ENCODE results near the gene HLA-F. TPM values are rescaled to one million over a fixed set of nuclear protein-coding genes. Genes with fewer than 3 reads are reported as not detected.

The HLA-F gene
- total RNA-seq = 6.8 TPM in 2 replicates
- 4.2 TPM for polyA plus RNA-seq (2012)

DNA sequence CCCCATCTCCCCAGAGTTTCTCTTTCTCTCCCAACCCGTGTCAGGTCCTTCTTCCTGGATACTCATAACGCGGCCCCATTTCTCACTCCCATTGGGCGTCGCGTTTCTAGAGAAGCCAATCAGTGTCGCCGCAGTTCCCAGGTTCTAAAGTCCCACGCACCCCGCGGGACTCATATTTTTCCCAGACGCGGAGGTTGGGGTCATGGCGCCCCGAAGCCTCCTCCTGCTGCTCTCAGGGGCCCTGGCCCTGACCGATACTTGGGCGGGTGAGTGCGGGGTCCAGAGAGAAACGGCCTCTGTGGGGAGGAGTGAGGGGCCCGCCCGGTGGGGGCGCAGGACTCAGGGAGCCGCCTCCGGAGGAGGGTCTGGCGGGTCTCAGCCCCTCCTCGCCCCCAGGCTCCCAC is at the start of gene HLA-F:
Gene HLA-F, plus strand, starts transcription at position 173 of the 404 bp plus-strand sequence. Its CDS starts 30 bp downstream, at position 203.
- DNase-seq (ENCODE audit: low read depth) = peak; percentile 86

DNA sequence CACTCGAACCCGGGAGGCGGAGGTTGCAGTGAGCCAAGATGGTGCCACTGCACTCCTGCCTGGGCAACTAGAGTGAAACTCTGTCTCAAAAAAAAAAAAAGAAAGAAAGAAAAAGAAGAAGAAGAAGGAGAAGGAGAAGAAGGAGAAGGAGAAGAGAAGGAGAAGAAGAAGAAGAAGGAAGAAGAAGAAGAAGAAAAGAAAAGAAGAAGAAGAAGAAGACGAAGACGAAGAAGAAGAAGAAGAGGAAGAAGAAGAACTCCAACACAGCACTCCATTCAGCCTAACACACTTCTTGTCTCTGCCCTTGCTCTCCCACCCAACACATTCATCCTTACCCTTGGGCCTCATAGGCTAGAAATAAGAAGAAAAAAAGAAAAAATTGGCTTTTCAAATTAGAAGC is 49.2 kb upstream of the HLA-F start:
- DNase-seq (ENCODE audit: low read depth) = no peak

DNA sequence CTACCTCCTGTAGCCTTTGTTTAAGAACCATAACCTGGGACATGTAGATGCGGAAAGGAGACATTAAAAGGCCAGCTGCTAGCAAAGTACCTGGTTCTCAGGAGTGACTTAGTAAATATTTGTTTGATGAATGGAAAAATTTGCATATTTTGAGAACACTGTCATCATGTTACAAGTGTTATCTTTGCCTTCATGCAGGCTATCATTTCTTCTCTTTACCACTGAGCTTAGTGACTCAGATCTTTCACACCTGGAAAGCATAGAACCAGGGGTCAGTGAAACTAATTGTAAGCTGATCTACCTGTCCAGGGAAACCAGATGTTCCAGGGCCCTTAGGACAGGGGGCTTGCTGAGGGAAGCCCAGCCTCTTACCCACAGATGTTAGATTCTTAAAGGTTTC is 47.7 kb upstream of the HLA-F start:
- no peak for DNase-seq (ENCODE audit: low read depth)

DNA sequence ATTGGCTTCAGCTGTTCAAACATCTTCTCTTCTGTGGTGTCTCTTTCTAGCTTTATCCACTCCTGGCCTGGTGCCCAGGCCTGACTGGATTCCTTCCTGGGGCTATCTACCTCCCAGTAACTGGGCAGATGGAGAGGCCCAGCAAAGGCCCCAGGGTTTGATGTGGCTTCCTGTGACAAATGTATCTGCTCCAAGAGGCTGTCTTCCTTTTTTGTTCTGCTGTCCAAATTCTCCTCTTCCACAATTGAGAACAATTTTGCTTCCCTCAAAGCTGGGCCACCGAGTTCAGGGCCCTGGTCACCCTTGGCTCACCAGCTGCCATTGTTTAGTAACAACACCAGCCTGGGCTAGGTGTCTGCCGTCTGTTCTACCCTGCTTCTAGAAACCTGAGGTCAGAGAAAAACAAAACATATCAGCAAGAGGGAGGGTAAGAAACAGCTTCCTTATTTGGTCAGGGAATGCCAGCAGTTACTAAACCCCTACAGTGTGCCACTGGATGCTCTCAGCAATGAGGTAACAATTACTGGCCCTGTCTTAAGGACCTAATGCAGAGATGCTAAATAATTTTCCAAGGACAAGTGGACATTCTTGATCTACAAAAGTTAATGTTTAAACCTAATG is 46.1 kb upstream of the HLA-F start:
- DNase-seq (ENCODE audit: low read depth) = peak; percentile 29

DNA sequence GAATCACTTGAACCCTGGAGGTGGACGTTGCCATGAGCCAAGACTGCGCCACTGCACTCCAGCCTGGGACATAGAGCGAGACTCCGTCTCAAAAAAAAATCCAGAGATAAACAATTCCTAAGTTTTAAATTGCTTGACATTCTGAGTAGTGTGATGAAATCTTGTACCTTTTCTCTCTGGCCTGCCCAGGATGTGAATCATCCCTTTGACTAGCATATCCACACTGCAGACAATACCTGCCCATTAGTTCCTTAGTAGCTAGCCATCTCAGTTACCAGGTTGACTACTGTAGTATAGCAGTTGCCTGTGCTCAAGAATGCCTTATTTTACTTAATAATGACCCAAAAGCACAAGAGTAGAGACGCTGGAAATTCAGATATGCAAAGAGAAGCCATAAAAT is 45.1 kb upstream of the HLA-F start:
- no peak for DNase-seq (ENCODE audit: low read depth)

DNA sequence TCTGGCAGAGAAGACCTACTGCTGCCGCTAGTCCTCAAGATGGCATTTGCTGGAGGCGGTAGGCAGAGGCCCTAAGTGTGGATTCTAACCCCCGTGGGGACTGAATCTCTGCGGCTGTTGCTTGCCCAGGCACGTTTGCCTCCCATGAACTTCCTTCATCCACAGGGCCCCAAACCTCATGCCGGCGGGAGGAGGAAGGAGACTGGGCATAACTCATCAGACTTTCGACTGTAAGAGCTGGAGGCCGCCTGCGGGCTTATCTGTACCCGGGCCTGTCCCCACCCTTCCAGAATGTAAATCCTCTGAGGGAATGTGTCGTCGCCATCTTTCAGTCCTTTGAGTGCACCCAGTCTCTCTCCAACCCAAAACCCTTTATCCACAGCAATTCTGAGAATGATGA is 43.3 kb upstream of the HLA-F start:
- DNase-seq (ENCODE audit: low read depth) = no peak

DNA sequence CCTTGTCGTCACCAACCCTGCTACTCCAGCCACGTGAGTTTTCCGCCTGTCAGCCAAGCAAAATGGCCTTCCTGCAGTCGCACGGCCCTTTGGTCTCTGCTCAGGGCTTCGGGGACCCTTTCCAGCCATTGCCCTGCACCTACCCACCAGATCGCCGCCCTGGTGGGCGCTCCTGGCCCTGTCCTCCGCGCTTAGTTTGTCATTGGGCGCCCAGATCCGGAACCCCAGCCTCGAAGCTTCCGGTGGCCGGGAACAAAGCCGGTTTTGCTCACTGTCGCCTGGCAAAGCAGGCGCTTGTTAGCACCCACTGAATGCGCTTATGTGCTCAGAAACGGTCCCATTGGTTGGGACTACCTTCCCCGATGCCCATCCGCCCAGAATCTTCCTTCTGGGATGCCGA is 42.8 kb upstream of the HLA-F start:
- DNase-seq (ENCODE audit: low read depth) = no peak

DNA sequence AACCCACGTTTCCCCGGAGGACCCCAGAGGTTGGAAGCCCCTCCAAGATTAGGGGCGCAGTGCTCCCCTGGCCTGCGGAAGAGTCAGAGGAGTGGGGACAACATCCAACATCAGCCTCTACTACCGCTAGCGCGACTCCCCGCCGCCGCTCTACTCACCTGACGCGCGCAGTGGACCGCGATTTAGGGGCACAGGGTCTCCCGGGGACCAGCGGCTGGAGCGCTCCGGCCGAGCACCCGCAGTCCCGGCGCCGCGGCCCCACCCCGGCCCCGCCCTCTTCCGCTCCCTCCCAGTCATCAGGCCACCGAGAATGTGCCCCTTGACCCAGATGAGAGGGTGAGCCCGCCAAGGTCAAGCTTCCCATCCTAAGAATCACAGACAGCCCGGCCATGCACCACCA is 42.3 kb upstream of the HLA-F start, which contains the start of gene ZFP57:
Gene ZFP57, minus strand, starts transcription at position 249 of the 400 bp plus-strand sequence. CDS start 4,149 bp downstream, outside the sequence.
- DNase-seq (ENCODE audit: low read depth) = no peak

DNA sequence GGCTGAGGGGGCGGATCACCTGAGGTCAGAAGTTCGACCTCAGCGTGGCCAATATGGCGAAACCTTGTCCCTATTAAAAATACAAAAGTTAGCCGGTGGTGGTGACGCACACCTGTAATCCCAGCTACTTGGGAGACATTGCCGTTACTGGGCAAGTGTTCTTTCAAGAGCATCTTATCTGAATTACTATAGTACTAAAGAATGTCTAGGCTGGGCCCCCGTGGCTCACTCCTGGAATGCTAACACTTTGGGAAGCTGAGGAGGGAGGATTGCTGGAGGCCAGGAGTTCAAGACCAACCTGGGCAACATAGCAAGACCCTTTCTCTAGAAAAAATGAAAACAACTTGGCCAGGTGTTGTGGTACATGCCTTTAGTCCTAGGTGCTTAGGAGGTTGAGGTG is 41.4 kb upstream of the HLA-F start:
- DNase-seq (ENCODE audit: low read depth) = no peak

DNA sequence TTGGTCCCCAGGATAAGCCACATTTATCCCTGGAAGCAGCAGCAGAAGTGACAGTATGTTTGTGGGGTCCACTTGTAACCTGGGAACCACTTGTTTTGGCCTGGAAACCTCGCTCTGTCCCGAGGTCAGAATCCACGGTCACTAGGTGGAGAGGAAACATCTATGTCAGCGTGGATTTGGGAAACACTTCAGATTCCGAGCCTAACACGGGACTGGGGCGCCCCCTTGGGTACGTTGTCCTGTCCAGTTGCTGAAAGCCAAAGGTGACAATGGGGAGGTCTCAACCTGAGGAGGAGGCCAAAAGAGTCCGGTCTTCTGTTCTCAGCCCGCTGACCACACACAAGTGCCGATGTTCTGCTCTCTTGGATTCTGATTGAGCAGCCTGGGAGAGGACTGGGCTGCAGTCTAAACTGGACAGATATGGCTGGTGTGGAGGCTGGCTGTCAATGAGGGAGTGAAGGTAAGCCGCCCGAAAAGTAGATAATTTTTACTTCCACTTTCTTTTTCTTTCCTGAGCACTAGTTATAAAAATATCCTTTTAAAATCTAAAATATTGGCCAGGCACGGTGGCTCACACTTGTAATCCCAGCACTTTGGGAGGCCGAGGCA is 37.4 kb upstream of the HLA-F start:
- no peak for DNase-seq (ENCODE audit: low read depth)

DNA sequence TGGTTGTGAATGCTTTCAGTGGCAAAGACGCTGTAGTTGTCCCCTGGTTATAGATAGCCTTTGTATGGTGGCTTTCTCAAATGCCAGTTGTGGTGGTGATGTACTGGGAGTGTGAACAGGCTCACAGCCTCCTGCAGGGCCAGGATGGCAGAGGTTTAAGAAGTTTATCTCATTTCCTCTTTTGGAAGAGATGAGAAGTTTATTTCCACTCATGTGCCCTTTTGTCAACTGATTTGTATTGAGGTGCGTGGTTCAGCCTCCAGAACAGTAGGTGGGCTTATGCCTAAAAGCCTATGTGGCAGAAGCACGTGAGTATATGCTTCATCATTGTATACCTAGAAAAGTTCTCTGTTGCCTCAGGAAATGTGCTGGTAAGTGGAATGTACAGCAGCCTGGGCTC is 28.6 kb upstream of the HLA-F start:
- no peak for DNase-seq (ENCODE audit: low read depth)

DNA sequence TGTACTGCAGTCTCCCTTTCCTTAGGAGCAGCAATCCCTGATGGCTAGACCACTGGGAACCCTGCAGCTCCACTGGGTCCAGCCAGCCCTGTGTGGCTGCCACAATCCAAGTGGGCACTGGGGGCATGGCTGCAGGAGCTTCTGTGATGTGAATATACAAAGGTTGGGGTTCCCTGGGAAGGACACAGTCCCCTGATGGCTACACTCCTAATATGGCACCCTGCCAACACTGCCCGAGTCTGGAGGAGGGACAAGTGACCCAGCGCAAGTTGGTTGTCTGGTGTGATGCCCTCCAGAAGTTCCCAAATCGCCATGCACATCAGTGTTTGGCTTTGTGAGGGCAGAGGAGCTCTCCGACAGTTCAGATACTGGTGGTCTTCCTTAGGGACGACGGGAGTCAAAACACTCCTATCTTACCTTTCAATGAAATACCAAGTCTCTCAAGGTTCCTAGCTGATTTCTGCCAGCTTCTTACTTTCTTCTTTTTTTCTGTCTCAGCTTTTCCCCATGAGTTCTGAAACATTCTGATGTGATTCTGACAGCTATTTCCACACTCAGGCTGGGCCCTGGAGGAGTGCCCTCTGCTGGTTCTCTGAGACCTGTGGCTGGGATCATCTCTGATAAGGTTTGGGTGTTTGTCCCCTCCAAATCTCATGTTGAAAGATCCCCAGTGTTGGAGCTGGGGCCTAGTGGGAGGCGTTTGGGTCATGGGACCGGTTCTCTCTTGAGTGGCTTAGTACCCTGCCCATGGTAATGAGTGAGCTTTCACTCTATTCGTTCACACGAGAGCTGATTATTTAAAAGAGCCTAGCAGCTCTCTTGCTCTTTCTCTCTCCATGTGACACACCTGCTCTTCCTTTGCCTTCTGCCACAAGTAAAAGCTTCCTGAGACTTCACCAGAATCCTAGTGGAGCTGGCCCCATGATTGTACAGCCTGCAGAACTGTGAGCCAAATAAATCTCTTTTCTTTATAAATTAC is 26.8 kb upstream of the HLA-F start:
- peak; percentile 13 for DNase-seq (ENCODE audit: low read depth)

DNA sequence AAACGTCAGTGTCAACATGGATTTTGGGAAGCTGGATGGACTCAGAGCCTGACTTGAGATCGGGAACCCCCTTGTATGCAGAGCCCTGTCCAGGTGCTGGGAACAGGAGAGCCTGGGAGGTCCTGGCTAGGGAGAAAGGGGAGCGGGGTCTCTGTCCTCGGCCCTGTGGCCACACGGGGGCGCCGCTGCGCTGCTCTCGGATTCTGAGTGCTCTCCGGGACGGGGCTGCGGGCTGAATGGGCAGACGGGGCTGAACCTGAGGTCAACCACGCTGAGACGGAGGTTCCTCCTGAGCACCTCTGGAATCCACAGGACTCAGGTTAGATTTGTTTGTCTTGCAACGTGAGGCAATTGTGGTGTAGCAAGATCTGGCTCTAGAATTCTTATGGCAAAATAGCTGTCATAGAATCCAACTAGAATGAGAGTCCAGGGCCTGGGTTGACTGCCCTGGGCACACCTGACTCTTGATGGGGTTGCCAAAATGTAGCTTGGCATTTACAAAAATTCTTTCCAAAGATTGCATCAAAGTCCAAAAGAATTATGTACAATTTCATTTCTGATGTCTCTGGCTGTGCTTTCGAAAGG is 20.6 kb upstream of the HLA-F start:
- peak; percentile 17 for DNase-seq (ENCODE audit: low read depth)

DNA sequence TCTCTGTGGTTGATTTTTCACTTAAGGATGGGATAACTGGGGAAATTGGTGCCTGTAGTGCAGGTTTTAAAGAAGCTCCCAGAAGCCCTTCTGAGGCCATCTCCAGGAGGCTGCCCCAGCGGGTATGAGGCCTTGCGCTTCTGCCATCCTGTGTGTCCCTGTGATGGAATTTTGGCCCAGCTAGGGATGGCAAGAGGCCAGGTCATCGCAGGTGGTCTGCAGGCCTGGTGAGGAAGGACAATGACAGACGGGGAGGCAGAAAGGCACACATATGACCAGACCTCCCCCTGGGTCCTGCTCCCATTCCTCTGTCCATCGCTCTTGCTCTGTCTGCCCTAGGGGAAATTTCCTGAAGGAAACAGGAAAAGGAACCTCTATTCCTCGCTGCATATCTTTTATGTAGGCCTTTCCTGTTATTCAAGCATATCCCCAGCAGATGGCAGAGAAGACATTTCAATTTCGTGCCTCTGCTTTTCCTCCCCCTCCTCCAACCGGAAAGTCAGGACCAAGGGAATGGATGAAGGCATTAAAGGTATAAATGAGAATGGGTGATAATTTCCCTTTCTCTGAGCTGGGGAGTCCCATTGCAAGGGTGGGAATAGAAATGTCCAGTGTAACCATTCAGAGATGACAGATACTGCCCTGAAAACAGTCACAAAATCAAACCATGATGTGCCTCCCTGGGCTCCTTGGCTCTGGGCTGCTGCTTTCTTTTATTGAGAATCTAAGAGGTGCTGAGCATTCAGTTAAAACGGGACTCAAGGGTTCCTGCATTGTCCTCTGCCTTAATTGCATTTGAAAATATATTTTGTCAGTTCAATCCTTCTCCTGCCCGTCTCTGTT is 17.6 kb upstream of the HLA-F start:
- peak; percentile 66 for DNase-seq (ENCODE audit: low read depth)

DNA sequence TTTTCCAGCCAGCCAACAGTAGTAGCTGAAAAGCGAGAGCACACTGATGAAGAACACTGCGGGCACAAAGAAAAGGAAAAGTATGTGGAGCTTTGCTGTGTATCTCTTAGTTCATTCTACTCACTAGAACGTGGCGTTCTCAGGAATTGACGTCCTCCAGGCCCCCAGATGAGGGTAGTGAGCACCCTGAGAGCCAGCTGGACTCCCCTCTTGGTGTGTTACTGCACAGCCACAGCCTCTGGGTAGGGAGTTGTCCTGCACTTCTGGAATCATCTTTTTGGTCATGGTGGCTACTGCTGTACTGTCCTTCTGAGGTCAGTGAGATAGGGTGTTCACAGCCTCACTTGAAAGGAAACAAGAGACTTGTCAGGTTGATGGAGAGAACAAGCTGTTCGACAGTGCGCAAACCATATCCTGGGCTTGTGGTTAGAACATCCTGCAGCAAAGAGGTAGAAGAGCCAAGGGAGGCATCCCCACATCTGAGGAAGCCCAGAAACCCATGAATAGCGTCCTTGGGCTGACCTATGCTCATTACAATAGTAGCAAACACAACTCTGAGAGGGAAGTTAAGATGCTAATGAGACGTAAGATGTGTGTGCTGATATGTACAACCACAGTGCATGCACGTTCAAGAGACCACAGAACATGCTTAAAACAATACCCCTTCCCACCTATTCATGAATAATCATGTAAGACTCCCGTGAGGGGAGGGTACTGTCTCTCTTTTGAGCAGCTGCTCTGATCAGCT is 14.6 kb upstream of the HLA-F start:
- peak; percentile 30 for DNase-seq (ENCODE audit: low read depth)

DNA sequence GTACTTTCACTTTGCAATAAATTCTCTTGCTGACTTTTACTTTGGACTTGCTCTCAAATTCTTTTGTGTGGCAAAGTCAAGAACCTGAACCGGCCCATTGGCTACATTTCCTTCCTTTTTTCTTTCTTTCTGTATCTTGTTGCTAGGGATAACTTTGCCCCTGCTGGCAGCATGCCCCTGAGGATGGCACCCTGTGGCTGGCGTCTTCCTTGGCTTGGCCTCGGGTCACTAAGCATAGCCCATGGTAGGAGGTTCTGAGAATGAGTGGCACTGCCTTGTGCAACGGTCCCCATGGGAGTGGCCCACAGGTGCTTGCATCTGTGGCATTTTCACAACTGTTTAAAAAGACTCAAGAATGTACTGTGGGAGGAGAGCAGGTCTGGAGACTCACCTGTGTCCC is 14.0 kb upstream of the HLA-F start:
- no peak for DNase-seq (ENCODE audit: low read depth)

DNA sequence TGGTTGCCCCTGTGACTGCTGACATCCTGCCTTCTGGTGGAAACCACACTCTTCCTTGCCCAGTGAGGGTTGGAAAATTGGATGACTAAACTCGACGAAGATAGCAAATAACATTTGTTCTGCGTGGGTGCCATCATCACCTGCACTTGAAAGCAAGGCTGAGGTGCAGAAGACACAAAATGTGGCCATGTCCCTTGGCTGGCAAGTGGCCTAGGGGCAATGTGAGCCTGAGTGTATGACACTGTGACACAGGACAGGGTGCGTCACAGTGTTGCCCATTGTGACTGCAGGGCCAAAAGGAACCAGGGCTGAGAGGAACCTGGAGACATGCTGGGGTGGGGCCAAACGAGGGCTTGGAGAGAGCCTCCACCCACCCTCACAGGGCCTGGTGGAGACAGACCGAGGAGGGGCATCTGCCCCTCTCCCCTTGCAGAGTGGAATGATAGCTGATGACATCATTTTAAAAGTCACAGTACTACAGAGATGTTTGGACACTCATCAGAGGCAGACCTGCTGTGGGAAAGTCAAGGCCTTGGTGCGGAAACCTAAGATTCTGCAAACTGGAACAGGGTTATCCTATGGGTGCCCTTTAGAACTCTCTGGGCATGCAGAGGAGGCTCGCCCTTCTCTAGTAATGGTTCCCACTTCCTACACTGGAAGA is 12.8 kb upstream of the HLA-F start:
- DNase-seq (ENCODE audit: low read depth) = no peak

DNA sequence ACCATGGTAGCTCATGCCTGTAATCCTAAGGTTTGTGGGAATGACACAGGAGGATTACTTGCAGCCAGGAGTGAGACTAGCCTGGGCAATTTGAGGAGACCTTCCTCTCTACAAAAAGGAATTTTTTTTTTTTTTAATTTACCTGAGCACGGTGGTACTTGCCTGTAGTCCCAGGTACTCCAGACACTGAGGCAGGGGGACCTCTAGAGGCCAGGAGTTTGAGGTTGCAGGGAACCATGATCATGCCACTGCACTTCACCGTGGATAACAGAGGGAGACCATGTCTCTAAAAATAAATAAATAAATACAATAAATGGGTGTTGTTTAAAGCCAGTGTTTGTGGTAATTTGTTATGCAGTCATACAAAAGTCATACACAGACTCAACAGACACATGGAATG is 2.4 kb upstream of the HLA-F start:
- no peak for DNase-seq (ENCODE audit: low read depth)
